Femur (tissue), 1 donor: Measurements from ENCODE around the gene ZRANB1.
A peak's percentile ranks its signal among the peaks of the same experiment; 100 is the strongest.

Experiments
- DNase-seq: peaks from one replicate; pipeline ENCODE4 v3.0.0-alpha.2; 2017

ZRANB1 gene

GRCh38 chr10:125007436-125007835 lies 65.5 kb downstream of the ZRANB1 start:
- DNase-seq = no peak

GRCh38 chr10:125008689-125009638 lies 67.0 kb downstream of the ZRANB1 start:
- no peak for DNase-seq

- no peak for DNase-seq
Measured at GRCh38 chr10:125009661-125010161, 67.8 kb downstream of the ZRANB1 start.

- no peak for DNase-seq
Measured at GRCh38 chr10:125010362-125010761, 68.4 kb downstream of the ZRANB1 start.

GRCh38 chr10:125011171-125011925 lies 69.4 kb downstream of the ZRANB1 start:
- DNase-seq = no peak

GRCh38 chr10:125011926-125012705 lies 70.2 kb downstream of the ZRANB1 start:
- DNase-seq = no peak

- DNase-seq = no peak
Measured at GRCh38 chr10:125012851-125013528, 71.1 kb downstream of the ZRANB1 start.

GRCh38 chr10:125013529-125013872 lies 71.6 kb downstream of the ZRANB1 start:
- DNase-seq = no peak

GRCh38 chr10:125014086-125014830 lies 72.3 kb downstream of the ZRANB1 start:
- DNase-seq = no peak

- DNase-seq = no peak
Measured at GRCh38 chr10:125014836-125015355, 73.0 kb downstream of the ZRANB1 start.

- peak; percentile 52 for DNase-seq
Measured at GRCh38 chr10:125015356-125015944, 73.5 kb downstream of the ZRANB1 start.

GRCh38 chr10:125016123-125016522 lies 74.2 kb downstream of the ZRANB1 start:
- DNase-seq = no peak

- peak; percentile 77 for DNase-seq
Measured at GRCh38 chr10:125016611-125017202, 74.8 kb downstream of the ZRANB1 start.

GRCh38 chr10:125017547-125018298 lies 75.8 kb downstream of the ZRANB1 start:
- DNase-seq = no peak

- DNase-seq = no peak
Measured at GRCh38 chr10:125018576-125019143, 76.7 kb downstream of the ZRANB1 start.

GRCh38 chr10:125020386-125020785 lies 78.5 kb downstream of the ZRANB1 start:
- no peak for DNase-seq

- DNase-seq = no peak
Measured at GRCh38 chr10:125020871-125021270, 78.9 kb downstream of the ZRANB1 start.

GRCh38 chr10:125021686-125022344 lies 79.9 kb downstream of the ZRANB1 start:
- no peak for DNase-seq

- DNase-seq = no peak
Measured at GRCh38 chr10:125022671-125023070, 80.7 kb downstream of the ZRANB1 start.
